Measurements from ENCODE around the gene ELF1.

DNA sequence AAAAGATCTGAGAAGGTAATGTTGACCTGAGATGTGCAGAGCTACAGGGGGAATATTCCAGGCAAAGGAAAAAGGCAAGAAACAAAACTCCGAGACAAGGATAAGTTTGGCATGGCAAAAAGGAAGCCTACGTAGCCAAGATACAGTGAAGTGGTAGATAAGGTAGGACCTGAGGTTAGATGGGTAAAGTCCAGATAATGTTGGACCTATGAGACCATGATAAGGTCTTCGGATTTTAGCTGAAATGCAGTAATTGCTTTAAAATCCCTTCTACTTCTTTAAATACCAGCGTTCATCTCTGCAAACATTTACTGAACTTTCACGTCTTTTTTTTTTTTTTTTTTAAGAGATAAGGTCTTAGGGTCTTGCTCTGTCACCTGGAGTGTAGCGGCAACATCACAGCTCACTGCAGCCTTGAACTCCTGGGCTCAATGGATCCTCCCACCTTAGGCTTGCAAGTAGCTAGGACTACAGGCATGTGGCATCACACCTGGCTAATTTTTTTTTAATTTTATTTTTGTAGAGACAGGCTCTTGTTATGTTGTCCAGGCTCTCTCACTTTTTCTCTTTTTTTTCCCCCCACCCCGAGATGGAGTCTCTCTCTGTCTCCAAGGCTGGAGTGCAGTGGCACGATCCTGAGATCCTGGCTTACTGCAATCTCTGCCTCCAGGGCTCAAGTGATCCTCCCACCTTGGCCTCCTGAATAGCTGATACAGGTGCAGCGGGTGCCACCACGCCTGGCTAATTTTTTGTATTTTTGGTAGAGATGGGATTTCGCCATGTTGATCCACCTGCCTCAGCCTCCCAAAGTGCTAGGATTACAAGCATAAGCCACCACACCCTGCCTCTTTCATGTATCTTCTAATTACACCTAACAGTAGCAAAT is 38.0 kb upstream of the ELF1 start:
- TF ChIP-seq, protein P1, sequence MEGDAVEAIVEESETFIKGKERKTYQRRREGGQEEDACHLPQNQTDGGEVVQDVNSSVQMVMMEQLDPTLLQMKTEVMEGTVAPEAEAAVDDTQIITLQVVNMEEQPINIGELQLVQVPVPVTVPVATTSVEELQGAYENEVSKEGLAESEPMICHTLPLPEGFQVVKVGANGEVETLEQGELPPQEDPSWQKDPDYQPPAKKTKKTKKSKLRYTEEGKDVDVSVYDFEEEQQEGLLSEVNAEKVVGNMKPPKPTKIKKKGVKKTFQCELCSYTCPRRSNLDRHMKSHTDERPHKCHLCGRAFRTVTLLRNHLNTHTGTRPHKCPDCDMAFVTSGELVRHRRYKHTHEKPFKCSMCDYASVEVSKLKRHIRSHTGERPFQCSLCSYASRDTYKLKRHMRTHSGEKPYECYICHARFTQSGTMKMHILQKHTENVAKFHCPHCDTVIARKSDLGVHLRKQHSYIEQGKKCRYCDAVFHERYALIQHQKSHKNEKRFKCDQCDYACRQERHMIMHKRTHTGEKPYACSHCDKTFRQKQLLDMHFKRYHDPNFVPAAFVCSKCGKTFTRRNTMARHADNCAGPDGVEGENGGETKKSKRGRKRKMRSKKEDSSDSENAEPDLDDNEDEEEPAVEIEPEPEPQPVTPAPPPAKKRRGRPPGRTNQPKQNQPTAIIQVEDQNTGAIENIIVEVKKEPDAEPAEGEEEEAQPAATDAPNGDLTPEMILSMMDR (conservative IDR thresholded peaks at IDR 0.05; ENCODE audit: low read depth, low read length) = no peak
- no peak for TF ChIP-seq EZH2phosphoT487 (IDR thresholded peaks at IDR 0.05; ENCODE audit: borderline replicate concordance, low read length)

Data from PC-3 (cell line).